Ishikawa (cell line): ENCODE results near the gene SCN7A.

Experiments used
- CEBPB ChIP-seq: IDR thresholded peaks from 2 replicates; pipeline ENCODE4 v1.6.1; 2012
- CREB1 ChIP-seq: IDR thresholded peaks from 2 replicates; pipeline ENCODE4 v1.6.1; 2012; ENCODE audit warnings: low read depth
- EGR1 ChIP-seq: IDR thresholded peaks from 2 replicates; pipeline ENCODE4 v1.6.1; 2012
- EP300 ChIP-seq: IDR thresholded peaks from 2 replicates; pipeline ENCODE4 v1.6.1; 2012; ENCODE audit warnings: borderline replicate concordance
- FOXM1 ChIP-seq: IDR thresholded peaks from 2 replicates; pipeline ENCODE4 v1.6.1; 2012; ENCODE audit warnings: low read depth, borderline replicate concordance
- NFIC ChIP-seq: IDR thresholded peaks from 2 replicates; pipeline ENCODE4 v1.6.1; 2012
- RAD21 ChIP-seq: IDR thresholded peaks from 2 replicates; pipeline ENCODE4 v1.6.1; 2012; ENCODE audit warnings: low read depth
- TAF1 ChIP-seq: IDR thresholded peaks from 2 replicates; pipeline ENCODE4 v1.6.1; 2012; ENCODE audit warnings: low read depth, mild to moderate bottlenecking
- TCF12 ChIP-seq: IDR thresholded peaks from 2 replicates; pipeline ENCODE4 v1.6.1; 2012; ENCODE audit warnings: low read depth
- TEAD4 ChIP-seq: IDR thresholded peaks from 2 replicates; pipeline ENCODE4 v1.6.1; 2012
- YY1 ChIP-seq: IDR thresholded peaks from 2 replicates; pipeline ENCODE4 v1.6.1; 2012; ENCODE audit warnings: low read depth
- ZBTB7A ChIP-seq: IDR thresholded peaks from 2 replicates; pipeline ENCODE4 v1.6.1; 2012; ENCODE audit warnings: low read depth
- TF ChIP-seq, protein P1 (sequence below): IDR thresholded peaks from 2 replicates; pipeline ENCODE4 v1.6.1; 2012; ENCODE audit warnings: low read depth, mild to moderate bottlenecking
- TF ChIP-seq, protein P2 (sequence below): IDR thresholded peaks from 2 replicates; pipeline ENCODE4 v1.6.1; 2012
- TF ChIP-seq, protein P3 (sequence below): IDR thresholded peaks from 2 replicates; pipeline ENCODE4 v1.6.1; 2012

Gene SCN7A

DNA sequence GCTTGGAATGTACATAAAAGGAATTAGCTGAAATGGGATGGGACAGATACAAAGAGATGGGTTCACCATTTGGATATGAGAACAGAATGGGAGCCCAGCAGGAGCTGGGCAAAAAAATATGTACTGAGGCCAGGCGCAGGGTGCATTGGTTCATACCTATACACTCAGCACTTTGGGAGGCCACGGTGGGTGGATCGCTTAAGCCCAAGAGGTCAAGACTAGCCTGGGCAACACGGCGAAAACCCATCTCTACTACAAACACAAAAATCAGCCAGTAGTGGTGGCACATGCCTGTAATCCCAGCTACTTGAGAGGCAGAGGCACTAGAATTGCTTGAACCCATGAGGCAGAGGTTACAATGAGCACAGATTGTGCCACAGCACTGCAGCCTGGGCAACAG, 30.4 kb downstream of the SCN7A start:
- TF ChIP-seq RAD21 = no peak
- no peak for TF ChIP-seq YY1
- no peak for TF ChIP-seq CEBPB

DNA sequence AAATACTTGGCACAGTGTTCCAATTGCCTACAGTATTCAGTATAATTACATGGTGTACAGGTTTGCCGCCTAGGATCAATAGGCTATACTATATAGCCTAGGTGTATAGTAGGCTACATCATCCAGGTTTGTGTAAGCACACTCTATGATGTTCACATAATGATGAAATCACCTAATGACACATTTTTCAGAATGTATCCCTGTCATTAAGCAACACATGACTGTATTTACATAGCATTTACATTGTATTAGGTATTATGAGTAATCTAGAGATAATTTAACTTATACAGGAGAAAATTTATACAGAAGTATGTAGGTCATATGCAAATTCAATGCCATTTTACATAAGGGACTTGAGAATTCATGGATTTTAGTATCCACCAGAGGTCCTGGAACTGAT, 35.4 kb downstream of the SCN7A start:
- TF ChIP-seq, protein P1, sequence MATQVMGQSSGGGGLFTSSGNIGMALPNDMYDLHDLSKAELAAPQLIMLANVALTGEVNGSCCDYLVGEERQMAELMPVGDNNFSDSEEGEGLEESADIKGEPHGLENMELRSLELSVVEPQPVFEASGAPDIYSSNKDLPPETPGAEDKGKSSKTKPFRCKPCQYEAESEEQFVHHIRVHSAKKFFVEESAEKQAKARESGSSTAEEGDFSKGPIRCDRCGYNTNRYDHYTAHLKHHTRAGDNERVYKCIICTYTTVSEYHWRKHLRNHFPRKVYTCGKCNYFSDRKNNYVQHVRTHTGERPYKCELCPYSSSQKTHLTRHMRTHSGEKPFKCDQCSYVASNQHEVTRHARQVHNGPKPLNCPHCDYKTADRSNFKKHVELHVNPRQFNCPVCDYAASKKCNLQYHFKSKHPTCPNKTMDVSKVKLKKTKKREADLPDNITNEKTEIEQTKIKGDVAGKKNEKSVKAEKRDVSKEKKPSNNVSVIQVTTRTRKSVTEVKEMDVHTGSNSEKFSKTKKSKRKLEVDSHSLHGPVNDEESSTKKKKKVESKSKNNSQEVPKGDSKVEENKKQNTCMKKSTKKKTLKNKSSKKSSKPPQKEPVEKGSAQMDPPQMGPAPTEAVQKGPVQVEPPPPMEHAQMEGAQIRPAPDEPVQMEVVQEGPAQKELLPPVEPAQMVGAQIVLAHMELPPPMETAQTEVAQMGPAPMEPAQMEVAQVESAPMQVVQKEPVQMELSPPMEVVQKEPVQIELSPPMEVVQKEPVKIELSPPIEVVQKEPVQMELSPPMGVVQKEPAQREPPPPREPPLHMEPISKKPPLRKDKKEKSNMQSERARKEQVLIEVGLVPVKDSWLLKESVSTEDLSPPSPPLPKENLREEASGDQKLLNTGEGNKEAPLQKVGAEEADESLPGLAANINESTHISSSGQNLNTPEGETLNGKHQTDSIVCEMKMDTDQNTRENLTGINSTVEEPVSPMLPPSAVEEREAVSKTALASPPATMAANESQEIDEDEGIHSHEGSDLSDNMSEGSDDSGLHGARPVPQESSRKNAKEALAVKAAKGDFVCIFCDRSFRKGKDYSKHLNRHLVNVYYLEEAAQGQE = no peak
- no peak for TF ChIP-seq EGR1

DNA sequence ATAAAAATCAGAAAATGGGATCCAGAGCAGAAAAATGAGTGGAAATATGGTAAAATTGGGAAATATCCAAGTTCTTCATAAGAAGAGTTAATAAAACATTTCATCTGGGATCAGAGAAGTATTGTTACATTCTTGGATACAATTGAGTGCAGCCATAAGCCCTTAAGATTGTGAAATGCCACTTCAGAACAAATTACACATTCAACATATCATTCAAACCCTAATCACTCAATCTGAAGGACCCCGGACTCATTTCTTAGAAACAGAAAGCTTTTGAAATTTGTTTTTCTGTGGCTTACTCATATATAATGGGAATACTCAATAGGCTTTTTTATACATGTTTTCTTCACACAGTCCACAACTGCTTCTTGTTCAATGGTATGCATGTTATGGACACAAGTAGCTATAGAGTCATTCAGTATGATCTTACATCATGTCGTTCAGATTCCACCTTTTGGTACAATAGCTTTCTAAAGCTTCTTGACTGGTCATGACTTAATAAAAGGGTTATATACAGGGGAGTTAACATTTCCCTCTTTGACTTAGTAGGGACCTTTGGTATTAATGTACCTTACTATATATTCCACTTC, 39.9 kb downstream of the SCN7A start:
- TF ChIP-seq ZBTB7A (no peak), EP300 (no peak), TCF12 (no peak), RAD21 (no peak), TAF1 (no peak), EGR1 (no peak), CEBPB (no peak), CREB1 (no peak), NFIC (no peak), TEAD4 (no peak), YY1 (no peak)
- TF ChIP-seq, protein P2, sequence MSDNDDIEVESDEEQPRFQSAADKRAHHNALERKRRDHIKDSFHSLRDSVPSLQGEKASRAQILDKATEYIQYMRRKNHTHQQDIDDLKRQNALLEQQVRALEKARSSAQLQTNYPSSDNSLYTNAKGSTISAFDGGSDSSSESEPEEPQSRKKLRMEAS = no peak
- TF ChIP-seq, protein P1 = no peak
- TF ChIP-seq, protein P3, sequence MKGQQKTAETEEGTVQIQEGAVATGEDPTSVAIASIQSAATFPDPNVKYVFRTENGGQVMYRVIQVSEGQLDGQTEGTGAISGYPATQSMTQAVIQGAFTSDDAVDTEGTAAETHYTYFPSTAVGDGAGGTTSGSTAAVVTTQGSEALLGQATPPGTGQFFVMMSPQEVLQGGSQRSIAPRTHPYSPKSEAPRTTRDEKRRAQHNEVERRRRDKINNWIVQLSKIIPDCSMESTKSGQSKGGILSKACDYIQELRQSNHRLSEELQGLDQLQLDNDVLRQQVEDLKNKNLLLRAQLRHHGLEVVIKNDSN = no peak

DNA sequence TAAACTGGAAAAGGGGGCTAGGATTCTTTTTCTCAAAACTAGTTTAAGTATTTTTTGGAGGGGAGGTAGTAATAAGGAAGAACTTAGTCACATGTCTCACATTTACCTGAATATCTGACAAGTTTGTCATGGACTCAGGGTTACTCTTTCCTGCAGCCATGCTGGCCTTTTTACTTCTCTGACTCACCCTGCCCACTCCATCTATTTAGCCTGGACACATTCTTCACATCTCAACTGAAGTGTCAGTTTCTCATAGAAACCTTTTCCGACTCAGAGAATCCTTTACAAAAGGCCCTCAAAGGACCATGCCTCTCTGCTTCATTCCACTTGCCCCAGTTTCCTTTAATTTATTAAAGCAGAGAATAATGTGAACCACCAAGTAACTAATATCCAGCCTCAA, 42.6 kb downstream of the SCN7A start:
- TF ChIP-seq TEAD4 (no peak), EP300 (no peak), TCF12 (no peak), RAD21 (no peak), FOXM1 (no peak), EGR1 (no peak), ZBTB7A (no peak), YY1 (no peak), CEBPB (no peak), CREB1 (no peak), TAF1 (no peak), NFIC (no peak)
- TF ChIP-seq, protein P2 = no peak
- TF ChIP-seq, protein P1 = no peak
- TF ChIP-seq, protein P3 = no peak

DNA sequence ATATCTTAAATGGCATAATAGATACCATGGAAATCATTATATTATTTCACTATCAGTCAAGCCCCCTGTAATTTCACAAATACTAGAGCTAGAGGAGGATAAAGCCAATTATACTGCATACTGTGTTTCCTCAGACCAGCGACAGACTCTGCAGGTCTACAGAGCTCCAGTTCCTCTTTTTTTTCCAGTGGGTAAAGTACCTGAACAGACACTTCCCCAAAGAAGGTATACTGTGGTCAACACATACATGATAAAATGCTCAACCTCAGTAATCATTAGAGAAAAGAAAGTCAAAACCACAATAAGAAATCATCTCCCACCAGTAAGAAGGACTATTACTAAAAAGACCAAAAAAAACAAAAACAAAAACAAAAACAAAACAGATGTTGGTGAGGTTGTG, 44.6 kb downstream of the SCN7A start:
- TF ChIP-seq RAD21 (no peak), TAF1 (no peak), CEBPB (no peak), EGR1 (no peak), EP300 (no peak), ZBTB7A (no peak), CREB1 (no peak), TCF12 (no peak), FOXM1 (no peak), TEAD4 (no peak), YY1 (no peak), NFIC (no peak)
- TF ChIP-seq, protein P3 = no peak
- TF ChIP-seq, protein P2 = no peak
- TF ChIP-seq, protein P1 = no peak
